Measurements from ENCODE around the gene MYLK.

The MYLK gene

GRCh38 chr3:123877466-123877865, 6.7 kb downstream of the MYLK start:
- no peak for DNase-seq

DNA sequence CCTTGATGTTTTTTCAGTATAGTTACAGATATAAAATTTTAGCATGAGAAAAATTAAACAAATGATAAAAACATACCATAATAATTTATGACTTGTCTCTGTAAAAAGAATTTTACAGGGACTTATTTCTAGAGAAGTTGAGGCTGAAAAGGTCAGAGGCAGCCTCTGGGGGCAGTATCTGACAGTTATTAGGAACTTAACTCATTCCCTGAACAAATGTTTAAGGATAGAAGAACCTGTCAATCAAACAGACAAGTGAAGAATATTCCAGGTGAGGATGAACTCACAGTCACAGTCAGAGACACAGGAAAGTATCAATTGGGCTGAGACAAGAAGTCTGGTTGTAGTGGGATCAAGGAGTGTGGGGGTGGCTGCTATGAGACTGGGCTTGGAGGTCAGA, 7.3 kb downstream of the MYLK start:
- DNase-seq, result no peak

GRCh38 chr3:123872621-123873020, 11.5 kb downstream of the MYLK start:
- DNase-seq, result no peak

- DNase-seq, result no peak
Measured at GRCh38 chr3:123871946-123872345, 12.2 kb downstream of the MYLK start.

DNA sequence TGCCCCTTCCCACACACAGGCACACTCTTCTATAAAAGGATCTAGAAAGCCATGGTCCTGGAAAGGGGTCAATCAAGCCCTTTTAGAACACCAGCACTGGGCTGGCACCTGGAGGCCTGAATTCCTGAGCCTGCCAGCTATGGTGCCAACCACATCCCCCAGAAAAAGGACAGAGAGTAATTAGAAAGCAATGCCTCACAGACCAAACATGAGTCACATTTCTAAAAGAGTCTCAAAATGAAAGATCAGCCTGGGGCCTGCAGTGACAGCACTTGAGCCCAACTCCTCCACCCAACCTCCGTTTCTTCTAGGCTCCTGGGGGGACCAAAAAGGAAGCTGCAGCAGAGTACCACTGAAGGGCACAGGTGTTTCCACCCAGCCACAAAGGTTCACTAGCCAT, 14.1 kb downstream of the MYLK start:
- no peak for DNase-seq

DNA sequence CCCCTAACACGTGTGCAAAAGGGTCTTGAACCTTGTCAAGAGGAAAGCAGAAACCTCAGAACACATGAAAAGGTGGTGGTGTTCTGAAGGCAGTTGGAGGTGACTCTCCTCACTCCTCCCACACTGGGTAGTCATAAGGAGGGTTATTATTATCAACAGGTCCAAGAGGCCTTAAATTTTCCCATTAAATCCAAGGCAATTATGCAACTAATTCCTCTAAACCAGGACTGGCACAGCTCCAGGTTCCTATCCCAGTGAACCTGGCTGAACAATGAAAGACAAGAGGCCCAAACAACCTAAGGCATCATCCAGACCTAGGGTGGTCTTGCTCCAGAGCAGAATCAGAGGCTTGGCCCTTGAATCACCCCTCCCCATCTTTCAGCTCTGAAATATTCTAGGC, 15.0 kb downstream of the MYLK start:
- DNase-seq, result no peak

- DNase-seq, result no peak
Measured at GRCh38 chr3:123864706-123865105, 19.4 kb downstream of the MYLK start.

DNA sequence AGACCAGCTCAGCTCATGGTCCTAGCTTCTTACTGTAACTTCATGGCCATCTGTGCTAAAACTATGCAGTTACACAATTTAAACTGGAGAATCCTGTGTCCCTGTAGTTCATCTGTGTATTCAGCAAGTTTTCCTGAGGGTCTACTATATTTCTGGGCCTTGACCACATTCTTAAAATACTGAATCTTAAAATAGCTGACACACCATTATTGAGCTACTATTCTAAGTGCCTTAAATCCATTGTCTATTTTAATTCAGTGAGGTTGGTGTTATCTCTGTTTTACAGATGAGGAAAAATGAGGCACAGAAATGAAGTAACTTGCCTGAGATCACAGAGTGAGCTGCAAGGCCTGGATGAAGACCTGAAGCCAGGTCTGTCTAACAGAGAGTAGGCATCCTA, 22.0 kb downstream of the MYLK start:
- no peak for DNase-seq

DNA sequence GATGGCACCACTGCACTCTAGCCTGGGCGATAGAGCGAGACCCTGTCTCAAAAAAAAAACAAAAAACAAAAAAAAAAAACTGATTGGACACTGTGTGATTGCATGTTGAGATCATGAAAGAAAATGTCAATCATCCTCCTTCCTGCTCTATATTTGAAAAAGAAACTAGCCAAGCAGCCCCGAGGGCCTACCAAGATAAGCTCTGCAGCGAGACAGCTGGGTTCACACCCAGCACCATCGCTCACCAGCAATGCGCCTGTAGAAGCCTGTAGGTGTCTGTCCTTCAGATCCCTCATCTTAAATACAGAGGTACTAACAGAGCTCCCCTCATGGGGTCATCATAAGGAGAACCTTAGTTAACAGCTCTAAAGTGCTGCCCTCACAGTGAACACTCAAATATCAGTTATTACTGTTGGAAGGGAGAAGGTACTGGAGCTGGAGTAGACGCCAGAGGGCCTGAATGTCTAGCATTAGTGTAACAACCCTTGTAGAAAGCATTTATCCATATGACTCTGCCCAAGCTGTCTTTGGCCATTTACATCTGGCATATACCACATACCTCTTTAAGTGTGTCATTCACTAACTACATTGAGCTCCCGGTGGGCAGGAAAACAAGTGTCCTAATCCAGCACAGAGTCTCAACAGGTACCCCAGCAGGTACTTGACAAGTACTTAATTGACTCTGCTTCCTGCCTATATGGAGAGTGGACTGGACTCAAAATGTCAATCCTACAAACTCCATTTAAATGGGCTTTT, 22.9 kb downstream of the MYLK start:
- DNase-seq, result no peak

- no peak for DNase-seq
Measured at GRCh38 chr3:123859177-123859576, 25.0 kb downstream of the MYLK start.

GRCh38 chr3:123854905-123855304, 29.2 kb downstream of the MYLK start:
- no peak for DNase-seq

DNA sequence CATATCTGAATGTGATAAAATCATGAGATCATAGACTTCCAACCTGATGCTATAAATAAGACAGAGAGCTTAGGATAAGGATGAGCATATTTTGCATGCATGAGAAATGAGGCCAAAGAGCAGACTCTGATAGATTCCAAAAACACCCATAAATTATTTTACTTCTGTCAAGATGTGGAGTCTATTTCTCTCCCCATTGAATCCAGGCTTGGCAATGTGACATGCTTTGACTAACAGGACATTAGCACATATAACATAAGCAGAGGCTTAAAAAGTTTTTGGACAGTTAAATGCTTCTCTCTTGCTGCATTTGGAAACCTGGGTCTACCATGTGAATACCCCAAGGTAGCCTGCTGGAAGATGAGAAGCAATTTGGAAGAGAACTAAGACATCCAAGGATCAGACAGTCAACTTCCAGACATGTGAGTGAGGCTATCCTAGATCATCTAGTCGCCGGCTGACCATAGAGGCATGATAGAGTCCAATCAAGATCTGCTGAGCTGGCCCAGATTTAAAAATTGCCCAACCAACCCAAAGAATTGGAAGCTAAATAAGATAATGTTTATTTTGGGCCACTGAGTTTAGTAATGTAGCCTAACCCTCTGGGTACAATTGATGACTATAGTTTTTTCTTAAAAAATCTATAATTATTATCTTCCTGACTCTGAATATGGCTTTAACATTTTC, 30.3 kb downstream of the MYLK start:
- DNase-seq, result no peak

- DNase-seq, result no peak
Measured at GRCh38 chr3:123847209-123847608, 36.9 kb downstream of the MYLK start.

- no peak for DNase-seq
Measured at GRCh38 chr3:123843668-123844067, 40.5 kb downstream of the MYLK start.

DNA sequence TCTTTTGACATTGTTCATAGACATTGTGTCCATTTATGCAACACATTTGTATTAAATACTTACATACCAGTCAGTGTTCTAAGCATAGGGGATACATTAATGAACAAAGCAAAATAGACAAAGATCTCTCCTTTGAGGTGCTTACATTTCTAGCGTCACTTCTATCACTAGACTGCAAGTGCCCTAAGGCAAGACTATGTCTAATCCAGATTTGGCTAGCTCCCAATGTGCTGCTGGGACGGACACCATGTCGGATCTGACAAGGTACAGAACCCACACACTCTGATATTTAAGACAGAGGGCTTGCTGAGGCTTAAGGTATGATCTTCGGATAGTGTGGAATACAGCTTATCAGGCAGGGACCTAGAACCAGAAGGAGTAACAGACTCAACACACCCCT, 41.4 kb downstream of the MYLK start:
- no peak for DNase-seq

GRCh38 chr3:123841476-123842238, 42.5 kb downstream of the MYLK start:
- no peak for DNase-seq

- no peak for DNase-seq
Measured at GRCh38 chr3:123840961-123841360, 43.2 kb downstream of the MYLK start.

GRCh38 chr3:123837858-123838257, 46.3 kb downstream of the MYLK start:
- no peak for DNase-seq

DNA sequence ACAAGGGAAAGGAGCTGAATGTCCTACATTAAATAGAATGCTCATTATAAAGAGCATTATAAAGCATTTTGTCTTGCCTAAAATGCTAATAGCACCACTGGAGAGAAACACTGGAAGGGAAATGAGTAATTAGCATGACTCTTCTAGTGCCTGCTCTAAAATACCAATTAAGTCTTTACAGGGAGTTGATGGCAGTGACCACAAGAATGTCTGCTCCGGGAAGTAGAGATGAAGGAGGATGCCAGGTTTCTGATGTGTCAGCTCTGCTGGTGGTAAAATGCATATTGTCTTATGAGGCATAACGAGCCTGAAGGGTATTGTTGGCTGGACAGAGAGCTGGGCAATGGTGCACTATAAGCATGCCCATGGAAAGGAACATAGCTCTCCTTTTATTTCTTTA, 49.5 kb downstream of the MYLK start:
- DNase-seq, result no peak

GRCh38 chr3:123833398-123833785, 50.7 kb downstream of the MYLK start:
- no peak for DNase-seq

DNA sequence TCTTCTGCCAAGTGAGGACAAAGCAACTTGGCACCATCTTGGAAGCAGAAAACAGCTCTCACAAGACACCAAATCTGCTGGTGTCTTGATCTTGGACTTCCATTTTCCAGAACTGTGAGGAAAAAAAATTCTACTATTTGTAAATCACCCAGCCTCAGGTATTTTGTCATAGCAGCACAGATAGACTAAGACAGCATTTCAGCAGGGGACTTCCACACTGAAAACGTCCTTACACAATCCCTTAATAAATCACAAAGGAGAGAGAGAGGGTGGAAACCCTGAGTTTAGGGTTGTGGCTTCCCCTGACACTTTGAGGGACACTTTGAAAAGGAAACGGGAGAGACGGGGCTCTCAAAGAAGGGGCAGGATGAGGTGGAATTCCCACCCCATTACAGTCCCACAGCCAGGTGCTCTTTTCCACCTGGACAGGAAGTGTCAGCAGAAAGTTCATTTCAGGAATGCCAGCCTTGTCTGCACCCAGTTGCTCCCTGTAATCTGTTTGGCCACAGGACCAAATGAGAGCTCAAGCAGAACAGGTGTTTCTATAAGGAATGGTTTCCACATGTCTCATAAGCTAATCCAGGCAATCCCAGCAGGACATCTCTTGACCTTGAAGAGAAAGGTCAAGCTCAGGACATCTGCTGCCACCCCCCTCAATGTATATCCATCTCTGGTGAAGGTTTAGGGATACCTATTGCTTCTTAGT, 51.3 kb downstream of the MYLK start:
- no peak for DNase-seq

GRCh38 chr3:123831420-123831819, 52.7 kb downstream of the MYLK start:
- DNase-seq, result no peak

- no peak for DNase-seq
Measured at GRCh38 chr3:123821920-123822319, 62.2 kb downstream of the MYLK start.
